A549 (cell line): ENCODE measurements around the gene HTT-AS. TPM values are rescaled to one million over a fixed set of nuclear protein-coding genes. Genes with fewer than 3 reads are reported as not detected.

ENCODE experiments used
- ATAC-seq, 2 experiments: fragments of 200-7000 bp in 1 of 2; fragments of >200 bp in 1 of 2; cut with Nextera tagmentation in 1 of 2; cut with Tn5 transposase in 1 of 2; 3 replicates each; pipeline versions ENCODE4 v1.8.0 to v1.9.1; 2018 to 2020; ENCODE audit warnings: mild to moderate bottlenecking in 1 of 2, moderate library complexity in 1 of 2
- CTCF ChIA-PET: fragments of 300-600 bp; sonication (Branson Sonifier 250); formaldehyde crosslinking; extraction: SDS; loops from one replicate; lab custom pipeline; 2021; ENCODE audit warnings: antibody characterized with exemption, inconsistent platforms; lab: Yijun Ruan, JAX
- POLR2A ChIA-PET: fragments of 350-600 bp; formaldehyde crosslinking; extraction: SDS; loops from one replicate; lab custom pipeline; 2021; ENCODE audit warnings: antibody characterized with exemption, inconsistent platforms; lab: Yijun Ruan, JAX
- DNase-seq, 2 experiments: peaks; one replicate each; pipeline versions ENCODE4 v3.0.0 to v3.0.0-alpha.2; 2011 to 2016; ENCODE audit warnings: low read depth in 1 of 2, low spot score in 1 of 2
- FAIRE-seq: peaks from 2 replicates; lab custom pipeline; 2011; peaks lifted over from hg19 to GRCh38; lab: Jason Lieb, UNC
- H3K27ac ChIP-seq, 2 experiments: fragments of >200 bp; sonication (Bioruptor Twin); formaldehyde crosslinking; 3 replicates each; pipeline ENCODE4 v1.5.1; 2016 to 2017
- H3K4me1 ChIP-seq: fragments of >200 bp; sonication (Bioruptor Twin); formaldehyde crosslinking; 3 replicates; pipeline ENCODE4 v1.6.1; 2016
- H3K4me2 ChIP-seq: fragments of >200 bp; sonication (Bioruptor Twin); formaldehyde crosslinking; 3 replicates; pipeline ENCODE4 v1.6.1; 2016
- H3K4me3 ChIP-seq: fragments of >200 bp; sonication (Bioruptor Twin); formaldehyde crosslinking; 3 replicates; pipeline ENCODE4 v1.5.1; 2016
- H3K9me3 ChIP-seq: fragments of >200 bp; sonication (Bioruptor Twin); formaldehyde crosslinking; 3 replicates; pipeline ENCODE4 v1.6.1; 2016
- CBX2 ChIP-seq: fragments of 200-600 bp; sonication (generic); IDR thresholded peaks from 2 replicates; pipeline ENCODE4 v1.6.1; 2016; ENCODE audit warnings: low read depth, mild to moderate bottlenecking, borderline replicate concordance
- CTCF ChIP-seq: fragments of >200 bp; sonication (Bioruptor Twin); formaldehyde crosslinking; IDR thresholded peaks from 3 replicates; pipeline ENCODE4 v1.5.1; 2016
- E2F6 ChIP-seq: IDR thresholded peaks from 2 replicates; pipeline ENCODE4 v1.6.1; 2012; ENCODE audit warnings: low read depth, borderline replicate concordance
- EHF ChIP-seq: fragments of 250-450 bp; sonication (Bioruptor Pico); IDR thresholded peaks from 2 replicates; pipeline ENCODE4 v1.5.0; 2020; ENCODE audit warnings: mild to moderate bottlenecking
- ELK1 ChIP-seq: fragments of 150-350 bp; IDR thresholded peaks from 2 replicates; pipeline ENCODE4 v1.6.1; 2014; ENCODE audit warnings: low read depth, mild to moderate bottlenecking, low read length
- FOSB ChIP-seq: fragments of 250-450 bp; sonication (Bioruptor Pico); IDR thresholded peaks from 2 replicates; pipeline ENCODE4 v1.5.0; 2020; ENCODE audit warnings: mild to moderate bottlenecking, moderate library complexity
- FOSL2 ChIP-seq, 2 experiments: fragments of 450-650 bp in 1 of 2; fragments of >200 bp in 1 of 2; sonication (Bioruptor Twin) in 1 of 2; formaldehyde crosslinking; IDR thresholded peaks; 2 replicates each; pipeline versions ENCODE4 v1.5.0 to v1.6.1; 2016 to 2020; ENCODE audit warnings: mild to moderate bottlenecking in 1 of 2, moderate library complexity in 1 of 2
- GATA3 ChIP-seq: IDR thresholded peaks from 2 replicates; pipeline ENCODE4 v1.6.1; 2012; ENCODE audit warnings: borderline replicate concordance
- HDAC2 ChIP-seq: fragments of 200-600 bp; sonication (generic); IDR thresholded peaks from 2 replicates; pipeline ENCODE4 v1.6.1; 2016
- HES2 ChIP-seq: fragments of >200 bp; sonication (Bioruptor Twin); formaldehyde crosslinking; IDR thresholded peaks from 2 replicates; pipeline ENCODE4 v1.6.1; 2016
- HEYL ChIP-seq: fragments of 250-450 bp; sonication (Bioruptor Pico); IDR thresholded peaks from 2 replicates; pipeline ENCODE4 v1.8.0; 2021; ENCODE audit warnings: mild to moderate bottlenecking, moderate library complexity
- HOXA7 ChIP-seq: fragments of 250-450 bp; sonication (Bioruptor Pico); IDR thresholded peaks from 2 replicates; pipeline ENCODE4 v1.5.0; 2020; ENCODE audit warnings: mild to moderate bottlenecking, moderate library complexity
- HOXB13 ChIP-seq: fragments of 250-450 bp; sonication (Bioruptor Pico); IDR thresholded peaks from 2 replicates; pipeline ENCODE4 v1.5.0; 2020; ENCODE audit warnings: low read depth, mild to moderate bottlenecking, moderate library complexity
- HOXB5 ChIP-seq: fragments of 250-450 bp; sonication (Bioruptor Pico); IDR thresholded peaks from 2 replicates; pipeline ENCODE4 v1.5.0; 2020; ENCODE audit warnings: mild to moderate bottlenecking, moderate library complexity
- JUNB ChIP-seq: fragments of >200 bp; sonication (Bioruptor Twin); formaldehyde crosslinking; IDR thresholded peaks from 2 replicates; pipeline ENCODE4 v1.6.1; 2016
- KDM5A ChIP-seq: fragments of 200-600 bp; sonication (generic); IDR thresholded peaks from 2 replicates; pipeline ENCODE4 v1.6.1; 2016; ENCODE audit warnings: antibody characterized with exemption, mild to moderate bottlenecking
- NFE2L2 ChIP-seq: fragments of 150-350 bp; conservative IDR thresholded peaks from 2 replicates; pipeline ENCODE4 v1.6.1; 2014; ENCODE audit warnings: low read length
- NR3C1 ChIP-seq: fragments of >200 bp; sonication (Bioruptor Twin); formaldehyde crosslinking; IDR thresholded peaks from 3 replicates; pipeline ENCODE4 v1.6.1; 2017
- RAD21 ChIP-seq, 2 experiments: fragments of >200 bp in 1 of 2; sonication (Bioruptor Twin) in 1 of 2; formaldehyde crosslinking in 1 of 2; IDR thresholded peaks in 1 of 2; conservative IDR thresholded peaks in 1 of 2; 2 replicates in 1 of 2; 3 replicates in 1 of 2; pipeline ENCODE4 v1.6.1; 2012 to 2018; ENCODE audit warnings: inconsistent platforms in 1 of 2
- RCOR1 ChIP-seq: fragments of 150-350 bp; IDR thresholded peaks from 2 replicates; pipeline ENCODE4 v1.6.1; 2014; ENCODE audit warnings: antibody characterized with exemption, low read length, low read depth
- RNF2 ChIP-seq: fragments of 200-600 bp; sonication (generic); IDR thresholded peaks from 2 replicates; pipeline ENCODE4 v1.6.1; 2016; ENCODE audit warnings: low read depth, mild to moderate bottlenecking, antibody characterized with exemption, moderate library complexity, borderline replicate concordance
- SREBF2 ChIP-seq: fragments of 450-650 bp; IDR thresholded peaks from 2 replicates; pipeline ENCODE4 v1.6.1; 2014; ENCODE audit warnings: mild to moderate bottlenecking, moderate library complexity
- TFCP2L1 ChIP-seq: fragments of 250-450 bp; sonication (Bioruptor Pico); IDR thresholded peaks from 2 replicates; pipeline ENCODE4 v1.5.0; 2021; ENCODE audit warnings: mild to moderate bottlenecking
- TP53 ChIP-seq: fragments of 250-450 bp; sonication (Bioruptor Pico); IDR thresholded peaks from 2 replicates; pipeline ENCODE4 v1.5.0; 2021; ENCODE audit warnings: mild to moderate bottlenecking, moderate library complexity
- ZSCAN20 ChIP-seq: fragments of 250-450 bp; sonication (Bioruptor Pico); IDR thresholded peaks from 2 replicates; pipeline ENCODE4 v1.8.0; 2022; ENCODE audit warnings: mild to moderate bottlenecking, moderate library complexity
- WGBS: methylation state at CpG from one replicate; pipeline ENCODE4 v1.1.6; 2017; ENCODE audit errors: missing lambda C conversion rate; 5-methylcytosine and 5-hydroxymethylcytosine counted together
- polyA plus RNA-seq, 4 experiments: library from polyadenylated mRNA; depleted of rRNA in 3 of 4; stranded (reverse); fragments of >200 nt; fragmentation: RNase III in 1 of 4; extraction: RNeasy Plus Mini Kit Qiagen cat#74134 plus additional on column Dnase treatment in 1 of 4; gene quantifications; 2 replicates in 3 of 4; 3 replicates in 1 of 4; pipeline ENCODE4 v1.2.3, GENCODE V29; 2011 to 2017
- TF ChIP-seq, protein P1 (sequence below): IDR thresholded peaks from 2 replicates; pipeline ENCODE4 v1.6.1; 2012

The HTT-AS gene
- polyA plus RNA-seq, 2 of the 4 experiments (the other 2 are of a cell fraction), result not detected

- no peak overlapping the region for H3K4me3 ChIP-seq
- WGBS, result 58% methylated on average over 12 of the region's 12 CpGs
- ChIA-PET POLR2A (no interaction called here), CTCF (interaction anchor here (0.6 kb wide), 1 partner anchor 15 kb away, joined by 3 read pairs; no protein-coding TSS in a partner anchor)
- FAIRE-seq (no peak), DNase-seq (no peak), ATAC-seq (no peak)
- no peak overlapping the region for H3K4me2 ChIP-seq
- H3K9me3 ChIP-seq, result no peaks in the 10 kb centered on the region
- TF ChIP-seq HEYL (CRISPR knock-in tag), result no peak
- TF ChIP-seq HOXB13 (CRISPR knock-in tag), result no peak
- TF ChIP-seq SREBF2, result no peak
- no peak overlapping the region for H3K27ac ChIP-seq
- H3K4me1 ChIP-seq, result no peaks in the 10 kb centered on the region
These were observed 11.9 kb downstream of the HTT-AS start for GRCh38 chr4:3062471-3062870.

GRCh38 chr4:3060946-3061345, 13.4 kb downstream of the HTT-AS start:
- FAIRE-seq (no peak), ATAC-seq (no peak), DNase-seq (no peak)
- WGBS, result 66% methylated on average over 6 of the region's 6 CpGs
- POLR2A ChIA-PET, result no interaction called here
- no peak overlapping the region for H3K27ac ChIP-seq
- H3K4me3 ChIP-seq, result no peak overlapping the region
- no peaks in the 10 kb centered on the region; the same call in 2 of the 3 replicates for H3K9me3 ChIP-seq
- no peak for TF ChIP-seq RAD21 (conservative IDR thresholded peaks at IDR 0.05 in 1 of 2, IDR thresholded peaks at IDR 0.05 in 1 of 2)
- TF ChIP-seq HDAC2, result no peak
- TF ChIP-seq E2F6, result no peak
- TF ChIP-seq RCOR1, result no peak
- no peak for TF ChIP-seq CTCF
- TF ChIP-seq ZSCAN20 (CRISPR knock-in tag), result no peak
- TF ChIP-seq TP53, result no peak
- TF ChIP-seq, protein P1, sequence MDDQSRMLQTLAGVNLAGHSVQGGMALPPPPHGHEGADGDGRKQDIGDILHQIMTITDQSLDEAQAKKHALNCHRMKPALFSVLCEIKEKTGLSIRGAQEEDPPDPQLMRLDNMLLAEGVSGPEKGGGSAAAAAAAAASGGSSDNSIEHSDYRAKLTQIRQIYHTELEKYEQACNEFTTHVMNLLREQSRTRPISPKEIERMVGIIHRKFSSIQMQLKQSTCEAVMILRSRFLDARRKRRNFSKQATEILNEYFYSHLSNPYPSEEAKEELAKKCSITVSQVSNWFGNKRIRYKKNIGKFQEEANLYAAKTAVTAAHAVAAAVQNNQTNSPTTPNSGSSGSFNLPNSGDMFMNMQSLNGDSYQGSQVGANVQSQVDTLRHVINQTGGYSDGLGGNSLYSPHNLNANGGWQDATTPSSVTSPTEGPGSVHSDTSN, result no peak
- TF ChIP-seq JUNB, result no peak
- TF ChIP-seq EHF, result no peak
- H3K4me1 ChIP-seq, result no peaks in the 10 kb centered on the region
- no peak overlapping the region for H3K4me2 ChIP-seq
- CTCF ChIA-PET, result no interaction called here

DNA sequence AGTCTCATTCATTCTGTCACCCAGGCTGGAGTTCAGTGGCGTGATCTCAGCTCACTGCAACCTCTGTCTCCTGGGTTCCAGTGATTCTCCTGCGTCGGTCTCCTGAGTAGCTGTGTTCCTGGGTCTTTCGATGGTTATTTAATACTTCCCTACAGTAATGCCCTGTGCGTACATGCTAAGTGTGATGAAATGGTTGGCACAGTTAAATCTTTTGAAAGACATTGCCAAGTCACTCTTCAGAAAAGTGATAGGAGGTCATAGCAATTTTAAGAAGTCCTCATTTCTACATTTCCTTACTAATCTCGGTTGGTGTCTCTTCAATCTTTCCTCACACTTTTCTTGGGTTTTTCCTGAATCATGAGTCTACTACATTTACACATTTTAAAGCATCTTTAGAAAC, 14.4 kb downstream of the HTT-AS start:
- no peak overlapping the region for H3K27ac ChIP-seq
- no peaks in the 10 kb centered on the region; the same call in 2 of the 3 replicates for H3K9me3 ChIP-seq
- POLR2A ChIA-PET, result no interaction called here
- no peak overlapping the region for H3K4me2 ChIP-seq
- DNase-seq (no peak), FAIRE-seq (no peak), ATAC-seq (no peak)
- CTCF ChIA-PET, result interaction anchor here (0.6 to 0.7 kb wide), 2 partner anchors 18 to 23 kb away, joined by 3 to 4 read pairs; no protein-coding TSS in a partner anchor
- 73% methylated on average over 6 of the region's 6 CpGs for WGBS
- H3K4me1 ChIP-seq, result no peaks in the 10 kb centered on the region
- no peak for TF ChIP-seq NR3C1
- no peak for TF ChIP-seq CBX2
- TF ChIP-seq NFE2L2, result no peak
- TF ChIP-seq GATA3, result no peak
- no peak for TF ChIP-seq ELK1
- no peak for TF ChIP-seq HES2
- TF ChIP-seq KDM5A, result no peak
- TF ChIP-seq FOSB, result no peak
- no peak for TF ChIP-seq RNF2
- no peak for TF ChIP-seq HOXB5
- TF ChIP-seq HOXA7 (CRISPR knock-in tag), result no peak
- no peak for TF ChIP-seq FOSL2 (IDR thresholded peaks at IDR 0.05)
- no peak for TF ChIP-seq FOSL2 (CRISPR knock-in tag; IDR thresholded peaks at IDR 0.05)
- no peak for TF ChIP-seq TFCP2L1 (CRISPR knock-in tag)
- no peak overlapping the region for H3K4me3 ChIP-seq
